HG02759 (cell line): ENCODE data around the gene MARK3.
"Not testable (repeated sequence)": the region's sequence is repeated elsewhere in the genome, so short reads cannot be mapped to it uniquely, and the experiment has no call there.

Source experiments
- ATAC-seq: cut with Tn5 transposase; IDR thresholded peaks from one replicate; pipeline ENCODE4 v1.9.1; 2021; ENCODE audit warnings: mild to moderate bottlenecking, moderate library complexity; ENCODE audit not compliant: unreplicated experiment

Gene MARK3

GRCh38 chr14:103385152-103385928 lies at the start of gene MARK3:
Gene MARK3, plus strand, starts transcription at chr14:103385415. Its CDS starts 615 bp downstream, at chr14:103386030.
- peak; percentile 97 for ATAC-seq

GRCh38 chr14:103336191-103336590 lies 49.0 kb upstream of the MARK3 start:
- no peak for ATAC-seq

GRCh38 chr14:103337794-103338193 lies 47.4 kb upstream of the MARK3 start:
- ATAC-seq, result no peak

GRCh38 chr14:103339561-103339960 lies 45.7 kb upstream of the MARK3 start:
- ATAC-seq, result no peak

GRCh38 chr14:103340480-103341212 lies 44.6 kb upstream of the MARK3 start:
- ATAC-seq, result no peak

- ATAC-seq, result no peak
Measured at GRCh38 chr14:103341250-103342129, 43.7 kb upstream of the MARK3 start.

GRCh38 chr14:103343164-103343879 lies 41.9 kb upstream of the MARK3 start:
- ATAC-seq, result no peak

- no peak for ATAC-seq
Measured at GRCh38 chr14:103343905-103344797, 41.1 kb upstream of the MARK3 start.

- ATAC-seq, result no peak
Measured at GRCh38 chr14:103346286-103346685, 38.9 kb upstream of the MARK3 start.

- no peak for ATAC-seq
Measured at GRCh38 chr14:103347091-103347815, 38.0 kb upstream of the MARK3 start.

- ATAC-seq, result no peak
Measured at GRCh38 chr14:103348154-103348553, 37.1 kb upstream of the MARK3 start.

GRCh38 chr14:103349982-103350381 lies 35.2 kb upstream of the MARK3 start:
- no peak for ATAC-seq

GRCh38 chr14:103353362-103353761 lies 31.9 kb upstream of the MARK3 start:
- ATAC-seq, result no peak

GRCh38 chr14:103354141-103354540 lies 31.1 kb upstream of the MARK3 start:
- ATAC-seq, result no peak

GRCh38 chr14:103356024-103356682 lies 29.1 kb upstream of the MARK3 start:
- no peak for ATAC-seq

GRCh38 chr14:103357552-103357951 lies 27.7 kb upstream of the MARK3 start:
- not testable (repeated sequence) for ATAC-seq

GRCh38 chr14:103360548-103360947 lies 24.7 kb upstream of the MARK3 start:
- ATAC-seq, result no peak

GRCh38 chr14:103361867-103362266 lies 23.3 kb upstream of the MARK3 start:
- no peak for ATAC-seq
